ENCODE results near the gene FAM107A.

Gene FAM107A

GRCh38 chr3:58621086-58621830 lies 44.1 kb upstream of the FAM107A start:
- no peak for TF ChIP-seq ZFX (IDR thresholded peaks at IDR 0.05)
- TF ChIP-seq, protein P1, sequence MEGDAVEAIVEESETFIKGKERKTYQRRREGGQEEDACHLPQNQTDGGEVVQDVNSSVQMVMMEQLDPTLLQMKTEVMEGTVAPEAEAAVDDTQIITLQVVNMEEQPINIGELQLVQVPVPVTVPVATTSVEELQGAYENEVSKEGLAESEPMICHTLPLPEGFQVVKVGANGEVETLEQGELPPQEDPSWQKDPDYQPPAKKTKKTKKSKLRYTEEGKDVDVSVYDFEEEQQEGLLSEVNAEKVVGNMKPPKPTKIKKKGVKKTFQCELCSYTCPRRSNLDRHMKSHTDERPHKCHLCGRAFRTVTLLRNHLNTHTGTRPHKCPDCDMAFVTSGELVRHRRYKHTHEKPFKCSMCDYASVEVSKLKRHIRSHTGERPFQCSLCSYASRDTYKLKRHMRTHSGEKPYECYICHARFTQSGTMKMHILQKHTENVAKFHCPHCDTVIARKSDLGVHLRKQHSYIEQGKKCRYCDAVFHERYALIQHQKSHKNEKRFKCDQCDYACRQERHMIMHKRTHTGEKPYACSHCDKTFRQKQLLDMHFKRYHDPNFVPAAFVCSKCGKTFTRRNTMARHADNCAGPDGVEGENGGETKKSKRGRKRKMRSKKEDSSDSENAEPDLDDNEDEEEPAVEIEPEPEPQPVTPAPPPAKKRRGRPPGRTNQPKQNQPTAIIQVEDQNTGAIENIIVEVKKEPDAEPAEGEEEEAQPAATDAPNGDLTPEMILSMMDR (conservative IDR thresholded peaks at IDR 0.05): no peak
- H3K27ac ChIP-seq: no peak overlapping the region

GRCh38 chr3:58620421-58620820 lies 43.2 kb upstream of the FAM107A start:
- no peak overlapping the region for H3K27ac ChIP-seq
- TF ChIP-seq, protein P1 (conservative IDR thresholded peaks at IDR 0.05): no peak
- no peak for TF ChIP-seq ZFX (IDR thresholded peaks at IDR 0.05)

DNA sequence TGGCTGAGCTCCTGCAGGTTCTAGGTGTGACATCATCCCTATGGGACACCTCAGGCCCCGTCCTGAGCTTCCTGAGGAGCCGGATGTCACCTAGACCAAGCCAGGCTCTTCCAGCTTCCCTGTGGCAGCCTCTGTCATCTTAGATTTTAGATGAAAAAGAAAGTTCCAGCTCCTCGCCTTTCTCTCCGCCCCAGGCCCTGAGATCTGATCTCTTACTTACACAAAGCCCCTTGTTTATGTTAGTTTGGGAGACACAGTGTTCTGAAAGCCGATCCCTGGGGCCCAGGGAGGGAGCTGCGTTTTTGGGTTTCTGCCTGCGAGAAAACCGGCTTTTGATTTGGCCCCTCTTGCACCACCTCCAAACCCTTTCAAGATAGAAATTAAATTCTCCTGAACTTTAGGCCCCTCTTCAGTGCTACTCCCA lies 40.2 kb upstream of the FAM107A start:
- TF ChIP-seq, protein P1 (conservative IDR thresholded peaks at IDR 0.05): no peak
- no peak overlapping the region for H3K27ac ChIP-seq

GRCh38 chr3:58613236-58614132 lies 36.3 kb upstream of the FAM107A start:
- no peak overlapping the region for H3K27ac ChIP-seq
- TF ChIP-seq, protein P1 (conservative IDR thresholded peaks at IDR 0.05): no peak
- no peak for TF ChIP-seq ZFX (IDR thresholded peaks at IDR 0.05)

- TF ChIP-seq, protein P1 (conservative IDR thresholded peaks at IDR 0.05): no peak
- no peak for TF ChIP-seq ZFX (IDR thresholded peaks at IDR 0.05)
- H3K27ac ChIP-seq: no peak overlapping the region
Observed at GRCh38 chr3:58612830-58613229, 35.6 kb upstream of the FAM107A start.

DNA sequence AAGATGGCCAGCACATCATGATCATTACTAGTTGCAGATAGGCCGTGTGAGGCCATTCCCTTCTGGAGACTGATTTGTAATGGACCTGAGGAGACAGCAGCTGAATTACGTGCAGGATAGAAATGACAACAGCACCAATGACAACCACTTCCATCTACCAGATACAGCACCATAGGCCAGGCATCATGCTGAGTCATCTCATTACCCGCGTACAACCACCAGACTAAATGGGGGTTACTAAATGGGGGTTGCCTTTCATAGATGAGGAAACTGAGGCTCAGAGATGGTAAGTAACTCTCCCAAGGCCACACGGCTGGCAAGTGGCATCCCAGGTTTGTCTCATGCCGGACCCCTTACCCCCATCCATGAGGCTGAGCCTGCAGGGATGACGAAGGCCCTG lies 32.8 kb upstream of the FAM107A start:
- no peak overlapping the region for H3K27ac ChIP-seq
- TF ChIP-seq, protein P1 (conservative IDR thresholded peaks at IDR 0.05): no peak
- TF ChIP-seq ZFX (IDR thresholded peaks at IDR 0.05): no peak

- TF ChIP-seq, protein P1 (conservative IDR thresholded peaks at IDR 0.05): no peak
- no peak for TF ChIP-seq ZFX (IDR thresholded peaks at IDR 0.05)
- H3K27ac ChIP-seq: no peak overlapping the region
Observed at GRCh38 chr3:58608648-58609047, 31.5 kb upstream of the FAM107A start.
